Activated CD4-positive, alpha-beta T cell treated with anti-CD3 and anti-CD28 coated beads, Interleukin-2, amount 10 ng/mL, durations not matched to agents 24 days and 14 days (primary cell): ENCODE measurements around the gene PER3. TPM values are rescaled to one million over a fixed set of nuclear protein-coding genes. Genes with fewer than 3 reads are reported as not detected.
"Not testable (repeated sequence)": the region's sequence is repeated elsewhere in the genome, so short reads cannot be mapped to it uniquely, and the experiment has no call there.

Experiments used
- DNase-seq: peaks from one replicate; pipeline ENCODE4 v3.0.0; 2022
- H3K27ac Mint-ChIP-seq: one replicate; pipeline ENCODE4 v1.8.0; 2022; ENCODE audit warnings: mild to moderate bottlenecking, mixed read lengths
- H3K27me3 Mint-ChIP-seq: one replicate; pipeline ENCODE4 v1.8.0; 2022; ENCODE audit warnings: mixed read lengths
- H3K36me3 Mint-ChIP-seq: one replicate; pipeline ENCODE4 v1.8.0; 2022; ENCODE audit warnings: low read depth, mild to moderate bottlenecking, mixed read lengths
- H3K4me1 Mint-ChIP-seq: one replicate; pipeline ENCODE4 v1.8.0; 2021; ENCODE audit warnings: mixed read lengths
- H3K4me3 Mint-ChIP-seq: one replicate; pipeline ENCODE4 v1.8.0; 2022; ENCODE audit warnings: mild to moderate bottlenecking, moderate library complexity, mixed read lengths
- H3K9me3 Mint-ChIP-seq: one replicate; pipeline ENCODE4 v1.8.0; 2021; ENCODE audit warnings: mixed read lengths
- intact Hi-C: fragments of 100-400 bp; cut with micrococcal nuclease; formaldehyde crosslinking; loops from one replicate; pipeline ENCODE4 v1.15.1; 2023
- total RNA-seq: library from RNA; stranded (reverse); gene quantifications from 2 replicates; pipeline ENCODE4 v1.2.3, GENCODE V29; 2022

PER3 gene
- total RNA-seq, 1 donor from 2014 or later: 4.2 TPM

GRCh38 chr1:7785108-7785507 is 1.0 kb downstream of the PER3 start:
- no peak for DNase-seq
- H3K27ac Mint-ChIP-seq: no peak overlapping the region
- H3K36me3 Mint-ChIP-seq: peaks cover 16% of the 10 kb centered on the region
- H3K4me1 Mint-ChIP-seq: peaks cover 20% of the 10 kb centered on the region
- intact Hi-C loops: no loop called here
- peaks cover 11% of the 10 kb centered on the region for H3K27me3 Mint-ChIP-seq
- peaks cover 5% of the 10 kb centered on the region for H3K9me3 Mint-ChIP-seq
- peak overlapping the region; percentile 54 for H3K4me3 Mint-ChIP-seq

- no peak for DNase-seq
- Mint-ChIP-seq H3K4me3 (no peak overlapping the region), H3K4me1 (peaks cover 14% of the 10 kb centered on the region), H3K36me3 (peaks cover 15% of the 10 kb centered on the region), H3K9me3 (peaks cover 13% of the 10 kb centered on the region), H3K27ac (no peak overlapping the region), H3K27me3 (peaks cover 11% of the 10 kb centered on the region)
- intact Hi-C loops: no loop called here
Measured at GRCh38 chr1:7786795-7787194, 2.7 kb downstream of the PER3 start.

- H3K4me3 Mint-ChIP-seq: no peak overlapping the region
- DNase-seq: no peak
- H3K9me3 Mint-ChIP-seq: peaks cover 16% of the 10 kb centered on the region
- H3K27ac Mint-ChIP-seq: no peak overlapping the region
- intact Hi-C loops: no loop called here
- H3K4me1 Mint-ChIP-seq: peaks cover 2% of the 10 kb centered on the region
- H3K27me3 Mint-ChIP-seq: peaks cover 11% of the 10 kb centered on the region
- peaks cover 9% of the 10 kb centered on the region for H3K36me3 Mint-ChIP-seq
Measured at GRCh38 chr1:7789828-7790227, 5.7 kb downstream of the PER3 start.

- H3K27ac Mint-ChIP-seq, H3K4me3 Mint-ChIP-seq, intact Hi-C loops, H3K27me3 Mint-ChIP-seq, DNase-seq, H3K36me3 Mint-ChIP-seq, H3K4me1 Mint-ChIP-seq: not testable (repeated sequence)
- peaks cover 16% of the 10 kb centered on the region for H3K9me3 Mint-ChIP-seq
Measured at GRCh38 chr1:7791027-7791426, 6.9 kb downstream of the PER3 start.

- H3K4me1 Mint-ChIP-seq: no peaks in the 10 kb centered on the region
- no peak overlapping the region for H3K27ac Mint-ChIP-seq
- H3K36me3 Mint-ChIP-seq: peaks cover 4% of the 10 kb centered on the region
- H3K27me3 Mint-ChIP-seq: no peaks in the 10 kb centered on the region
- DNase-seq: no peak
- peaks cover 7% of the 10 kb centered on the region for H3K9me3 Mint-ChIP-seq
- intact Hi-C loops: no loop called here
- H3K4me3 Mint-ChIP-seq: no peak overlapping the region
Measured at GRCh38 chr1:7795406-7795805, 11.3 kb downstream of the PER3 start.

- H3K9me3 Mint-ChIP-seq: no peaks in the 10 kb centered on the region
- H3K27me3 Mint-ChIP-seq: no peaks in the 10 kb centered on the region
- DNase-seq: no peak
- H3K36me3 Mint-ChIP-seq: no peaks in the 10 kb centered on the region
- intact Hi-C loops: loop anchor here (5.0 kb wide), 1 partner anchor 97 kb away; no protein-coding TSS in a partner anchor
- H3K4me1 Mint-ChIP-seq: no peaks in the 10 kb centered on the region
- H3K27ac Mint-ChIP-seq: no peak overlapping the region
- H3K4me3 Mint-ChIP-seq: no peak overlapping the region
Measured at GRCh38 chr1:7805460-7805859, 21.4 kb downstream of the PER3 start.

GRCh38 chr1:7808253-7808844 is 24.3 kb downstream of the PER3 start:
- peaks cover 3% of the 10 kb centered on the region for H3K9me3 Mint-ChIP-seq
- peaks cover 6% of the 10 kb centered on the region for H3K36me3 Mint-ChIP-seq
- H3K27me3 Mint-ChIP-seq: no peaks in the 10 kb centered on the region
- no peak overlapping the region for H3K4me3 Mint-ChIP-seq
- no peak for DNase-seq
- H3K27ac Mint-ChIP-seq: no peak overlapping the region
- intact Hi-C loops: loop anchor here (5.0 kb wide), 1 partner anchor 94 kb away; no protein-coding TSS in a partner anchor
- H3K4me1 Mint-ChIP-seq: no peaks in the 10 kb centered on the region

- no peak overlapping the region for H3K27ac Mint-ChIP-seq
Measured at GRCh38 chr1:7809742-7810141, 25.7 kb downstream of the PER3 start.

GRCh38 chr1:7810395-7810794 is 26.3 kb downstream of the PER3 start:
- Mint-ChIP-seq H3K4me1 (no peaks in the 10 kb centered on the region), H3K27me3 (no peaks in the 10 kb centered on the region)

More at GRCh38 chr1:7809742-7810141, 25.7 kb downstream of the PER3 start:
- DNase-seq: no peak
- intact Hi-C loops: loop anchor here (5.0 kb wide), 1 partner anchor 93 kb away; no protein-coding TSS in a partner anchor
- no peaks in the 10 kb centered on the region for H3K4me1 Mint-ChIP-seq
- H3K4me3 Mint-ChIP-seq: no peak overlapping the region
- peaks cover 13% of the 10 kb centered on the region for H3K36me3 Mint-ChIP-seq
- H3K27me3 Mint-ChIP-seq: no peaks in the 10 kb centered on the region
- peaks cover 10% of the 10 kb centered on the region for H3K9me3 Mint-ChIP-seq

GRCh38 chr1:7811476-7811875 is 27.4 kb downstream of the PER3 start:
- no peaks in the 10 kb centered on the region for H3K27me3 Mint-ChIP-seq
- no peak overlapping the region for H3K4me3 Mint-ChIP-seq
- no peaks in the 10 kb centered on the region for H3K4me1 Mint-ChIP-seq
- intact Hi-C loops: no loop called here
- H3K27ac Mint-ChIP-seq: no peak overlapping the region
- H3K36me3 Mint-ChIP-seq: peaks cover 14% of the 10 kb centered on the region
- no peak for DNase-seq
- peaks cover 14% of the 10 kb centered on the region for H3K9me3 Mint-ChIP-seq

More at GRCh38 chr1:7810395-7810794, 26.3 kb downstream of the PER3 start:
- DNase-seq: no peak
- Mint-ChIP-seq H3K36me3 (peaks cover 14% of the 10 kb centered on the region), H3K9me3 (peaks cover 14% of the 10 kb centered on the region), H3K4me3 (no peak overlapping the region), H3K27ac (no peak overlapping the region)
- intact Hi-C loops: no loop called here

GRCh38 chr1:7813677-7814373 is 29.7 kb downstream of the PER3 start:
- intact Hi-C loops: no loop called here
- Mint-ChIP-seq H3K27ac (no peak overlapping the region), H3K36me3 (peaks cover 14% of the 10 kb centered on the region), H3K9me3 (peaks cover 14% of the 10 kb centered on the region), H3K4me1 (no peaks in the 10 kb centered on the region), H3K4me3 (no peak overlapping the region), H3K27me3 (no peaks in the 10 kb centered on the region)
- DNase-seq: no peak

GRCh38 chr1:7821282-7821681 is 37.2 kb downstream of the PER3 start:
- Mint-ChIP-seq H3K9me3 (no peaks in the 10 kb centered on the region), H3K36me3 (no peaks in the 10 kb centered on the region), H3K27ac (no peak overlapping the region), H3K27me3 (no peaks in the 10 kb centered on the region), H3K4me1 (peaks cover under 1% of the 10 kb centered on the region), H3K4me3 (no peak overlapping the region)
- intact Hi-C loops: no loop called here
- no peak for DNase-seq

- peaks cover 5% of the 10 kb centered on the region for H3K36me3 Mint-ChIP-seq
- DNase-seq: no peak
- intact Hi-C loops: no loop called here
- peaks cover 5% of the 10 kb centered on the region for H3K4me1 Mint-ChIP-seq
- no peaks in the 10 kb centered on the region for H3K9me3 Mint-ChIP-seq
- no peak overlapping the region for H3K27ac Mint-ChIP-seq
- no peak overlapping the region for H3K4me3 Mint-ChIP-seq
- H3K27me3 Mint-ChIP-seq: no peaks in the 10 kb centered on the region
Measured at GRCh38 chr1:7824701-7825100, 40.6 kb downstream of the PER3 start.

GRCh38 chr1:7826363-7826762 is 42.3 kb downstream of the PER3 start:
- H3K36me3 Mint-ChIP-seq: peaks cover 11% of the 10 kb centered on the region
- no peak overlapping the region for H3K27ac Mint-ChIP-seq
- H3K4me3 Mint-ChIP-seq: peak overlapping the region; percentile 95
- no peaks in the 10 kb centered on the region for H3K9me3 Mint-ChIP-seq
- H3K27me3 Mint-ChIP-seq: no peaks in the 10 kb centered on the region
- intact Hi-C loops: no loop called here
- peaks cover 5% of the 10 kb centered on the region for H3K4me1 Mint-ChIP-seq
- DNase-seq: no peak
